ENCODE measurements around the gene MYPN.

Gene MYPN

DNA sequence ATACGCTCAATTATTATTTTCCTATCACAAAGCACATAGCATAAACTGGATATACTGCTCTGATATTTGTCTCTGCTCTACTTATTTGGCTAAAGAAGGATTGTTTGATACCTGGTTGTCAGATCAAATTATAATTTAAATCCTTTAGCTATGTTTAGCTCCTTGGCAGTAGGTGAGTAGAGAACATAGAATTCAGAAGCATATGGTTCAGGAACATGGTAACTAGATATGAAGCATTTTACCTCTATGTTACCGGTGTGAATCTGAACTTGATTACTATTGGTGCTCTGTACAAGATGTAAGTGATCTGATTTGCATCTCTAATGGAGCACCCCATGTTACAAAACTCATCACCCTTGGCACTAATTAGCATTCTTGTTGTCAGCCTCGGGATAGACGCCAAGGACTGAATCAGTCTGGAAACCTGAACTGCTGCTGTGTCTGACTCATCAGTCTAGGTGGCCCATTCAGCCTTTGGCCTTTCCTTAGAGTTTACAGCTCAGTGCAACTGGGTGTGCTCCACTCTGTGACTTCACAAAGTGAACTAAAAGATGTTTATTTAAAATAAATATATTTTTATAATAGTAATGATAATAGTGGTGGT is 12.3 kb upstream of the MYPN start:
- peak; percentile 91 for DNase-seq (ENCODE audit: low read depth)

- DNase-seq (ENCODE audit: low read depth) = no peak
Observed at GRCh38 chr10:68099736-68100135, 9.6 kb upstream of the MYPN start.

DNA sequence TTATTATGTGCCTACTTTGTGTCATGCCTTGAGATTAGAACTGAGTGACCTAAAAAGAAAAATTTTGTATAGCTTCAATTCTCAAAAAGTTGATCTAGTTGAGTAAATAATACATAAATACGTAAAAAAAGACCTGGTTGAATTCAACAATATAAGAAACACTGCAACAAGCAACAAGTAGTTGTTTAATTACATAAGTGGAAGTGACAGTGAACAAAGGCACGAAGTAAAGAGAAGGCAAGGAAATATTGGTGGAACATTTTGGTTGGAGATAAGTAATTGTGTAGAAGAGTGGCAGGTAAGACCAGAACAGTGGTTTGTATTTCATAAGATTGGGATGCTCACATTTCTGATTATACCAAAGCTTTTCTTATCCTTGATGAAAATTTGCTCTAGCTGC is 8.2 kb upstream of the MYPN start:
- no peak for DNase-seq (ENCODE audit: low read depth)

GRCh38 chr10:68103261-68103878 is 5.9 kb upstream of the MYPN start:
- no peak for DNase-seq (ENCODE audit: low read depth)

DNA sequence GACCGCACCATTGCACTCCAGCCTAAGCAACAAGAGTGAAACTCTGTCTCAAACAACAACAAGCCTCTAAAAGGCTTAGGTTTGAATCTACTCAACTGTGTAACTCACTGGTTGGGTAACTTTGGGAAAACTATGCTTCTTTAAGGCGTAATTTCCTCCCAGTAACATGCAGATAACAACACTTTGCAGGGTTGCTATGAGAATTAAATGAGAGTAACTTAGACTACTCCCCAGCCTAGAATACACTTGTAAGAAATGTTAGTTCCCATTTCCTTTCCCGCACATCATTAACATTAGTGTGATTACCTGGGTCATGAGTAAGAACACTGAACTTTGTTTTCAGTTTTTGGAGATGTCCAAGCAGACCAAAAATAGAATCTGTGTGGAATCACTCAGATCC is 5.4 kb upstream of the MYPN start:
- no peak for DNase-seq (ENCODE audit: low read depth)

DNA sequence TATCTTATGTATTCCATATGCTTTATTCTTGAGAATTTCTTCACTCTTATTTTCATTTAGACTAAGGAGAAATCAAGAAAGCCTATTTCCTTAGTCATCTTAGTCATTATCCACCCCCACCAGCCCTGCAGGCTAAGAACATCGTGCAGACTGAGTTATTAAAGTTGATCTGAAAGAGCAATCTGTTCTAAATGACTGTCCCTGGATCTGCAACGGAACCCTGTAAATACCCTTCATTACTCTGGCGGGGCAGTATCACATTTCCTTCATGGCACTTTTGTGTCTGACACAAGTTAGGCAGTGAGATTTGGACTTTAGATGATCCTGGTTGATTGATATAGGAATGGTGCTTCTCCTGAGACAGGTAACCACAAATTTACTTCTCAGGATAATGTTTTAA is 3.5 kb upstream of the MYPN start:
- peak; percentile 61 for DNase-seq (ENCODE audit: low read depth)

GRCh38 chr10:68106656-68107055 is 2.6 kb upstream of the MYPN start:
- DNase-seq (ENCODE audit: low read depth) = peak; percentile 79

GRCh38 chr10:68107651-68108050 is 1.6 kb upstream of the MYPN start:
- no peak for DNase-seq (ENCODE audit: low read depth)

DNA sequence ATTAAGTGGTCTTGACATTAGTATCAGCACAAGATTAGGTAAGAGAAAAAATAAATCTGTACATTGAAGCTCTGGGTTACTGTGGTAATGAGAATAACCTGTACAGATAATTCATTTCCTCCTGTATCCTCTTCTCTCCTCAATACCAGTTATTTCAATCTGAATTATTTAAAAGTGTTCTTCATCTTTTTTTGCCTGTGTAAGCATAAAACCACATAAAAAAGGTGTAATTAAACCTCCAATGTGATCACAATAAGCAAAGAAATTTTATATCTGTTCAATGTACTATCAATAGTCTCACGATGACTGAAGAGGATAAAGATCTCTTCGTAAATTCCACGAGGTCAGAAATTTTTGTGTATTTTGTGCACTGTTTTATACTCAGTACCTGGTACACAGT is 1.2 kb upstream of the MYPN start:
- DNase-seq (ENCODE audit: low read depth) = no peak

GRCh38 chr10:68108653-68109052 is 635 bp upstream of the MYPN start:
- no peak for DNase-seq (ENCODE audit: low read depth)

GRCh38 chr10:68110027-68110426 is 739 bp downstream of the MYPN start:
- DNase-seq (ENCODE audit: low read depth) = peak; percentile 84

DNA sequence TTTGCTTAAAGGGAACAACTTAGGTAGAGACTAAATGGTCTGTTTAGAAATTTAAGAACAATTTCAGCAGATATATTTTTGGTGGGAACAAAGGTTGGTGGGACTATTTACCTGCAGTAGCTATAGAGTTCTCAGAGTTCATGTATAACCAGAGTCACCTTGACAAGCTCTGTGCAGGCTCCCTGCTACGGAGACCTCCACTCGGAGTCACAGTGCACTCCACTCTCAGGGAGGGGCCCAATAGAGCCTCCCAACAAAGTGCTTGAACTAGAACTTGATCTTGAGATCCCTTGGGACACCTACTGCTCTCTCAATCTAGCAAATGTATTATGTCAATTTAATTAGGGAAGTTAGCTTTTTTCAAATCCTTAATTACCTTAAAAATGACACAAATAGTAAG is 2.3 kb downstream of the MYPN start:
- no peak for DNase-seq (ENCODE audit: low read depth)

GRCh38 chr10:68112837-68113236 is 3.5 kb downstream of the MYPN start:
- DNase-seq (ENCODE audit: low read depth) = no peak

DNA sequence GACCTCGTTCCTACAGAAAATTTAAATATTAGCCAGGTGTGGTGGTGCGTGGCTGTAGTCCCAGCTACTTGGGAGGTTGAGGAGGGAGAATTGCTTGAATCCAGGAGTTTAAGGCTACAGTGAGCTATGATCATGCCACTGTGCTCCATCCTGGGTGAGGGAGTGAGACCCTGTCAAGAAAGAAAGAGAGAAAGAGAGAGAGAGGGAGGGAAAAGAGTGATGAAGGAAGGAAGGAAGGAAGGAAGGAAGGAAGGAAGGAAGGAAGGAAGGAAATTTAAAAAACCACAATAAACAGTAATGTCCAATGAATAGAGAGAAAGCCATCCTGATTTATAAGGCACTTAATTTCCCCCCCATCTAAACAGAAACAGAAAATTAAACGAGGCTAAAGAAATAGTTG is 9.4 kb downstream of the MYPN start:
- no peak for DNase-seq (ENCODE audit: low read depth)

DNA sequence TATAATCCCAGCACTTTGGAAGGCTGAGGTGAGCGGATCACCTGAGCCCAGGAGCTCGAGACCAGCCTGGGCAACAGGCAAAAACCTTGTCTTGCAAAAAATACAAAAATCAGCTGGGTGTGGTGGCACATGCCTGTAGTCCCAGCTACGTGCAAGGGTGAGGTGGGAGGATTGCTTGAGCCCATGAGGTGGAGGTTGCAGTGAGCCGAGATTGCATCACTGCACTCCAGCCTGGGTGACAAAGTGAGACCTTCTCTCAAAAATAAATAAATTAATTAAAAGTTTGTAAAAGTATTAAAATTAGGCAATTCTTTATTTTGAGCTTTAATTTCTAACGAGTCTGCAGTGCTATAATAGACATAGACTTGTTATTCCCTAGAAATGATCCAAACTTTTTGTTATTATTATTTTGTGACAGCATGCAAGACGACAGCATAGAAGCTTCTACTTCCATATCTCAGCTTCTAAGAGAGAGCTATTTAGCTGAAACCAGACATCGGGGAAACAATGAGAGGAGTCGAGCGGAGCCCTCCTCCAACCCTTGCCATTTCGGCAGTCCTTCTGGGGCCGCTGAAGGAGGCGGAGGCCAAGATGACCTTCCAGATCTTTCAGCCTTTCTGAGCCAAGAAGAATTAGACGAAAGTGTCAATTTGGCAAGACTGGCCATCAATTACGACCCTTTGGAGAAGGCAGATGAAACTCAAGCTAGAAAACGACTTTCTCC is 11.9 kb downstream of the MYPN start:
- no peak for DNase-seq (ENCODE audit: low read depth)

DNA sequence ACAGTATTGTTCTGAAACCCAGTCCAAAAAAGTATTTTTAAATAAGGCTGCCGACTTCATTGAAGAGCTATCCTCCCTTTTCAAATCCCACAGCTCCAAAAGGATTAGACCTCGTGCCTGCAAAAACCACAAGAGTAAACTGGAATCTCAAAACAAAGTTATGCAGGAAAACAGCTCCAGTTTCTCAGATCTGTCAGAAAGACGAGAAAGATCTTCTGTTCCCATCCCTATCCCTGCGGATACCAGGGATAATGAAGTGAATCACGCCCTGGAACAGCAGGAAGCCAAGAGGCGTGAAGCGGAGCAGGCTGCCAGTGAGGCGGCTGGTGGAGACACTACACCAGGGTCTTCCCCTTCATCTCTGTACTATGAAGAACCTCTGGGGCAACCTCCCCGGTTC is 12.6 kb downstream of the MYPN start:
- no peak for DNase-seq (ENCODE audit: low read depth)

DNA sequence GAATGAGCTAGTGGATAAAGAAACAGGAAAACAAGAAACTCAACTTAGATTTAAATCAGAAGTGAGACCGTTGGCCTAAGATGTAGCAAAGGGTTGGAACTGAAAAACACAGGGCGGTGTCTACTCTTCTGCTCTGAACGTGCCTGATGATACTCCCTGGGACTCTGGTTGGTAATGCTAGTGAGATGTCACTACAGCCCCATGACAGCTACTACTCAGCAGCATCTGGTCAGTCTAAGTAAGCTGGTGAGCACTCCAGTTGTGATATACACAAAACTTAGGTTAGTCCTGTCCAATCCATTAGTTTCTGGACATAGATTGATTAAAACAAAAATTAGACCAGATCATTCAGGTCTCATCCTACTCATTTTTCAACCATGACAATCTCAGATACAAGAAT is 15.4 kb downstream of the MYPN start:
- no peak for DNase-seq (ENCODE audit: low read depth)

DNA sequence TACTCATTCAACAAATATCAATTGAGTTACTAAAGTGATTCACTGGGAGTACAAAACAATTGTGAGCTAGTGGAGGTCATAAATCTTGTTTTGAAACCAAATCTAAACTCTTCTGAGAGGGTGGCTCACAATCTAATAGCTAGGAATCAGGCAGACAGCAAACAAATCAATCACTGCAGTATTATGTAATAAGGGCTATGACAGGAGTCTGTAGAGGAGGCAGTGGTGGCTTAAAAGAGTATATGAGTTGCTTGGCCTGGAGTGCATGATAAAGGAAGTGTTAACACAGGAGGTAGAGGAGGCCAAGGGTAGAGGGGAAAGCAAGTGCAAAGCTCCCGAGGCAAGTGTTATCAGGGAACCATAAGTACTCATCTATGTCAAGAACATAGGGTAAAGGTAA is 16.5 kb downstream of the MYPN start:
- DNase-seq (ENCODE audit: low read depth) = no peak

DNA sequence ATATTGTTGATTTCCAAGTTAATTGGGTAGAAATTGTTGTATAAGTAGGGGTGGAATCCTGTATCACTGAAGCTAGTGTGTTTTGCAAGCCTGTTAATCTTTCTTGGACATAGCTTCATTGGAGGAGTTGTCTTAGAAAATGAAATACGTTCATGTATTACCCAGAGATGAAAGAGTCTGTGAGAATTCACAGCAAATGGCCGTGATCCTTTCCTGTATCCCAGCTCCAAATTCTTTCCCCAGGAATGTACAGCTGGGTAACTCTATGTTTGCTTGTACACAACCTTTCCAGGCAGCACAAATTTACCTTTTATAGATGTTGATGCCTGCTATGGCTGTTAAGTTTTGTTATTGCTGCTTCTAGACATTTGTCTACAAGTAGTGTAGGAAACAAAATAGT is 18.7 kb downstream of the MYPN start:
- DNase-seq (ENCODE audit: low read depth) = no peak

DNA sequence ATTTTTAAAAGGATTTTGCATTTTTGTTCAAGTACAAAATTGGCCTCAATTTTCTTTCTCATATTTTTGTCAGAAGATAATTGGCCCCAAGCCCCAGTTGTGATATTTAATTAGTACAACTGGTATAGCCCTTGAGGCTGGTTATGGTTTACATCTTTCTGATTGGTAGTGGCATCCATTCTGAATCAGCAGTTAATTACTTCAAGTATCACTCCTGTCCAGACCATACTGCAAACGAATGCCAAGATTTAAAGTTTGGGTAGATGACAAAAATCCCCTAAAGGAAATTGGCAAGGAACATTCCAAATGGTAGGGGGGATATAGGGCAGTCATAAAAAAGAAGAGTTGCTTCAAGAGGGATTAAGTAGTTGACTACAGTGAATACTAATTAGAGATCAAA is 23.1 kb downstream of the MYPN start:
- DNase-seq (ENCODE audit: low read depth) = no peak

DNA sequence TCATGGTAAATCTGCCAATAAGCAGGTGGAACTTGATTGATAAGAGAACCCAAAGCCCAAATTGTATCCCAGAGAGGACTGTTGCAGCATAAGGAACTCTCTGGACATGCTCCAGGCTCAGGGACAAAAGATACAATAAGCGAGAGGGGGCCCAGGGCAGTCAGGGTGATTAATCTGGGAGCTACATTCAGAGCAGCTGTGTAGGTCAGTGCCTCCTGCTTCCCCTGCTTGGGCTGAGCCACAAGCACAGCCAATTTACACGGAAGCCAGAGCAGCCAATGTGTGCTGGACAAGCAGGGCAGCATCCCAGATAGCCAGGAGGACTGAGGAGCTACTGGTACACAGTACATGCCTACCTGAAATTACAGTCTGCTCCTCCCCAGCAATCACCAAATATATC is 24.2 kb downstream of the MYPN start:
- no peak for DNase-seq (ENCODE audit: low read depth)

DNA sequence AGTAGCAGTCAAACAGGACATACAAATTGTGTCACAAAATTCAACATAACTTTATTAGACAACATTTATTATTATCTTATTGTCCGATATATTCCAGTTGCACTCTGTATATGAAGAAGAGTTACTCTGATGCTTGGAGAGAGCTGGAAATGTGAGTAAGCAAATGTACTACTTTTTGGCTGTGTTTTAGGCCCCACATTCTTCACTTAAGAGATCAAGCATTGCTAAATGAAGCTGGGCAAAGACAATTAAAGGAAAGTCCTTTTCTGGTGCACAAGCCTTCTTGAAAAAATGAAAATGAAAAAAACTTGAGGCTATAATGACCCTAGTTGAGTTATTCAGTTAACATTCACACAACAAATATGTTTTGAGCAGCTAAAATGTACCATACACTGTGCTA is 26.1 kb downstream of the MYPN start:
- DNase-seq (ENCODE audit: low read depth) = peak; percentile 71

DNA sequence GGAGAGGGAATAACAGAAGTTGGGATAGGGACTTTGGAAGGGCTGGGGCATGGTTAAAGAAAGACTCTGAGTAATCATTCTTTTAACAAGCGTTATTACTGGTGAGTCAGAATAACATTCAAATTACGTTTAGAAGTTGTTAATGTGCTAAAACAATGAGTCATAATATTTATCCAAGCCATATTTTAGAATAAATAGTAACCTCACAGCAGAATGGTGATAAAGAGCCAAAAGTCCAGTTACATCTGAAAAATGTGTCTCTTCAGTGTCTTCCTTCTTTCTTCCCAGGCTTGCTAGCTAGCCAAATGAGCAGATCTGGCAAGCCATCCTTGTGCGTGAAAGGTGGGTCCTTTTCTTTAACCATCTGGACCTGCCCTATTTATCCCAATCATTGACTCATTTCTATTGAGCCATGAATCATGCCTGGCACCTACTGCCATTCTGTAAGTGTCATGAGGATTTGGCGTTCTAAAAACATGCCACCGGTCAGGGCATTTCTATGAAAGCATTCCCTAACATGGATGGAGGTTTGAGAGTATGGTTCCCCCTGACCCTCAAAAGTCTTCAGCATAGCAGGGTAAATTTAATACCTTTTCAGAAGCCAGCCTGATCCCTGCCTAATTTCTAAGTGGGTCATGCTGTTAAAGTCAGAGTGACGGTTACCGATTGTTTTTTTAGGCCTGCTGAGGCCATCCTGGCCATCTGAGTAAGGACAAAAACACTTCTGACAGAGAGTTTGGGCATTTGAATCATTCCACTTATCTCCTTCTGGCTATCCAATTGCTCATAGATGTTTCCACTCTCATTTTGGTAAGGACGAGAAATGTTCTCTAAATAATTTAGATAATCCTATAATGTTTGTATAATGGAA is 26.9 kb downstream of the MYPN start:
- DNase-seq (ENCODE audit: low read depth) = peak; percentile 74
